Activated effector memory CD4-positive, alpha-beta T cell treated with Interleukin-2 at 50 U/mL for 16 hours (primary cell): ENCODE measurements around the gene MISP.
"Not testable (repeated sequence)": the region's sequence is repeated elsewhere in the genome, so short reads cannot be mapped to it uniquely, and the experiment has no call there.

Experiments
- DNase-seq: peaks from one replicate; pipeline ENCODE4 v3.0.0-alpha.2; 2020

MISP gene, protein sequence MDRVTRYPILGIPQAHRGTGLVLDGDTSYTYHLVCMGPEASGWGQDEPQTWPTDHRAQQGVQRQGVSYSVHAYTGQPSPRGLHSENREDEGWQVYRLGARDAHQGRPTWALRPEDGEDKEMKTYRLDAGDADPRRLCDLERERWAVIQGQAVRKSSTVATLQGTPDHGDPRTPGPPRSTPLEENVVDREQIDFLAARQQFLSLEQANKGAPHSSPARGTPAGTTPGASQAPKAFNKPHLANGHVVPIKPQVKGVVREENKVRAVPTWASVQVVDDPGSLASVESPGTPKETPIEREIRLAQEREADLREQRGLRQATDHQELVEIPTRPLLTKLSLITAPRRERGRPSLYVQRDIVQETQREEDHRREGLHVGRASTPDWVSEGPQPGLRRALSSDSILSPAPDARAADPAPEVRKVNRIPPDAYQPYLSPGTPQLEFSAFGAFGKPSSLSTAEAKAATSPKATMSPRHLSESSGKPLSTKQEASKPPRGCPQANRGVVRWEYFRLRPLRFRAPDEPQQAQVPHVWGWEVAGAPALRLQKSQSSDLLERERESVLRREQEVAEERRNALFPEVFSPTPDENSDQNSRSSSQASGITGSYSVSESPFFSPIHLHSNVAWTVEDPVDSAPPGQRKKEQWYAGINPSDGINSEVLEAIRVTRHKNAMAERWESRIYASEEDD

DNA sequence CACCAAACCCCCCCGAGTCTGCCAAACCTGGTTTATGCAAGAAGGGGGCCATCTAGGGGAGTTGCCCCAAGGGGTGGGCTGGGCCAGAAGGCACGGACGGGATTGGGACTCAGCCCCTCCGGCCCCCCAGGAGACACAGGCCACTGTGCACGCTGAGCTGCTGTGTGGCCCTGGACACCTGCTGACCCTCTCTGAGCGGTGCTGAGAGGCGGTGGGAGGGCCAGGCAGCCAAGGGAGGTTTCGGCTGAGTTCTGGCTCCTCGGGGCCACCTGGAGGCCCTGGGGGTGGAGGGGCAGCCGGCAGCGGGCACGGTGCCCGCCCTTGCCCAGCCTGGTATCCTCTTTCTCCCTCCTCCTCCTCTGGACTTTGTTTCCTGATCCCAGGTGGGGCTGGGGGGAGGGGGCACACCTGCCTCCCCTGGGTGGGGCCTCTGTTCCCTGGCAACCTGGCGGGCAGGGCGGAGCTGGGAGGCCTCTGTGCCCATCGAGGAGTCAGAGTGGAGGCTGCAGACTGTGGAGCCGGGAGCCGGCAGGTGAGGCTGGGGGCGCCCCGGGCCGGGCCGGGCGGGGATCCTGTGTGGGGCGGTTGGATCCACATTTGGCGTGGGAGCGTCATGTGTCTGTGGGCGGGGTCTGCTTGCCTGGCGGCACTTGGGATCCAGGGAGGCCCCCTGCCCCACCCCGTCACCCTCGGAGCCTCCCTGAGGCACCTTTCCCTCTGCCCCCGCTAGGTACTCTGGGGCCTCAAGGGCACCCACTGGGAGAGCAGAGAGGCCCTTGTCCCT is at the start of gene MISP:
Gene MISP, plus strand, starts transcription at position 473 of the 784 bp plus-strand sequence. CDS start 5,835 bp downstream, outside the sequence.
- no peak for DNase-seq

DNA sequence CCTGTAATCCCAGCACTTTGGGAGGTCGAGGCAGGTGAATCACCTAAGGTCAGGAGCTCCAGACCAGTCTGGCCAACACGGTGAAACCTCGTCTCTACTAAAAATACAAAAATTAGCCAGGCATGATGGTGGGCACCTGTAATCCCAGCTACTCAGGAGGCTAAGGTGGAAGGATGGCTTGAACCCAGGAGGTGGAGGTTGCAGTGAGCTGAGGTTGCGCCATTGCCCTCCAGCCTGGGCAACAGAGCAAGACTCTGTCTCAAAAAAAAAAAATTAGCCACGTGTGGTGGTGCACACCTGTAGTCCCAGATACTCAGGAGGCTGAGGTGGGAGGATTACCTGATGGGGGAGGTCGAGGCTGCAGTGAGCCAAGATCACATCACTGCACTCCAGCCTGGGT is 48.1 kb upstream of the MISP start:
- not testable (repeated sequence) for DNase-seq

GRCh38 chr19:703329-703650 is 47.6 kb upstream of the MISP start:
- DNase-seq = no peak

DNA sequence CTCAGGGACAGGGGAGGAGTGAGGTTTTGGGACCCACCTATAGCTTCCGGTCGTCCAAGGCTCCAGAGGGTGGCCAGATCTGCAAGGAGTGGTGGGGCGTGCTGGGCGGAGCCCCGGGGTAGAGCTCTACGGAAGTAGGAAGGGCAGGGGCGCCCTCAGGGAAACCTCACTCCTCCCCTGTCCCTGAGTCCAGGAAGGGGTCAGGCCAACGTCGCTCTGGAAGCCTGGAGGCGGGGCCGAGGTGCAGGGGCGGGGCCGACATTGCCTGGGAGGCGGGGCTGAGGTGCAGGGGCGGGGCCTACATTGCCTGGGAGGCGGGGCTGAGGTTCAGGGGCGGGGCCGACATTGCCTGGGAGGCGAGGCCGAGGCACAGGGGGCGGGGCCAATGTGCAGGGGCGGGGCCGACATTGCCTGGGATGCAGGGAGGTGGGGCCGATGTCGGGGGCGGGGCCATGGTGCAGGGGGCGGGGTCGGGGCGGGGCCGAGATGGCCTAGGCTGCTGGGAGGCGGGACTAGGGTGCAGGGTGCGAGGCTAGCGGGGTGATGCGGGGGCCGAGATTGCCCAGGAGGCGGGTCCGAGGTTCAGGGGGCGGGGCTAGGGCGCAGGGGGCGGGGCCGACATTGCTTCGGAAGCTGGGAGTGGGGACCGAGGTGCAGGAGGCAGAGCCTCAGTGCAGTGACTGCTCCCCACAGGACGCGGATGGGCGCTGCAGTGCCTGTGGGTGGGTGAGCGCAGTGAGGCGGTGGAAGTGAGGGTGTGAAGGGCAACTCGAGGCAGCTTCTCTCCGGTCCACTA is 47.1 kb upstream of the MISP start:
- DNase-seq = peak; percentile 33

GRCh38 chr19:704447-704741 is 46.5 kb upstream of the MISP start:
- DNase-seq = no peak

DNA sequence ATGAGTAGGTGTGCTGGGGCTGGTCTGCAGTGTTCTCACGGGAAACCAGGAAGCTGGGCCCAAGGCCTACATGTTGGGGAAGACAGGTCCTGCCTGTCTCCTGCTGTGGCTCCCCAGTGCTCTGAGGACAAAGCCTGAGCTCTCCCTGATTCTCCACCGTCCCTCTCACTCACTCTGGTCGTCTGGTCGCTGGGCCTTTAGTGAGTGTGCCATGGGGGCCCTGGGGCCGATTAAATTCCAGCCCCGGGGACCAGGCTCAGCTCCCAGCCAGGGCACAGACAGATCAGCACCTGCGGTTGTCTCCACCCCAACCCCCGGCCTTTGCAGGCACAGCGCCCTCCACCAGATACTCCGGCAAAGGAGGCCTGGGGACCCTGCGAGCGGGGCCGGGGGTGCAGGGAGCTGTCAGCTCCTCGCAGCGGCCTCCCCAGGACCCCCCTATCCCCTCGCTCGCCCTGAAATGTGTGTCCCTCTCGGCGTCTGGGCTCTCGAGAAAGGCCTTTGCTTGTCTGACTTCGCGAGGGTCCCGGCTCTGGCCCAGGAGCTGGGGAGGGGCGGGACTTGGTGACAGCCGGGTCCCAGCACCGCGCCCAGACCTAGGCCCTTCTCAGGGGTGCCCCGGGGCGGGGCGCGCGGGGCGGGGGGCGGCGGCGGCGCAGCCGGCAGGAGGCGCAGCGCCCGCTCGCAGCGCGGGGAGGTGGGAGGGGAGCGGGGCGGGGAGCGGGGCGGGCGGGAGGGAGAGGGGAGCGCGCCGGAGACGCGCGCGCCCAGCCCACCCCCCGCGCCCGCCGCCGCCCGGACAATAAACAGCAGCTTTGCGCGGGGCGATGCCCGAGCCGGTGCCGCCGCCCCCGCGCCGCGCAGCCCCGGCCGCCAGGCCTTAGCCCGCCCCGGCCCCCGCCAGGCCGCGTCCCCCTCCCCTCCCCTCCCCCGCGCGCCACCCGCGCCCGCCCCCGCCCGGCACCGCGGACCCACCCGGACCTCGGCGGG is 42.5 kb upstream of the MISP start, which contains the start of gene PALM:
Gene PALM, plus strand, starts transcription at position 782 of the 990 bp plus-strand sequence. CDS start 212 bp downstream, outside the sequence.
- DNase-seq = no peak

GRCh38 chr19:709196-709964 is 41.5 kb upstream of the MISP start:
- DNase-seq = no peak

DNA sequence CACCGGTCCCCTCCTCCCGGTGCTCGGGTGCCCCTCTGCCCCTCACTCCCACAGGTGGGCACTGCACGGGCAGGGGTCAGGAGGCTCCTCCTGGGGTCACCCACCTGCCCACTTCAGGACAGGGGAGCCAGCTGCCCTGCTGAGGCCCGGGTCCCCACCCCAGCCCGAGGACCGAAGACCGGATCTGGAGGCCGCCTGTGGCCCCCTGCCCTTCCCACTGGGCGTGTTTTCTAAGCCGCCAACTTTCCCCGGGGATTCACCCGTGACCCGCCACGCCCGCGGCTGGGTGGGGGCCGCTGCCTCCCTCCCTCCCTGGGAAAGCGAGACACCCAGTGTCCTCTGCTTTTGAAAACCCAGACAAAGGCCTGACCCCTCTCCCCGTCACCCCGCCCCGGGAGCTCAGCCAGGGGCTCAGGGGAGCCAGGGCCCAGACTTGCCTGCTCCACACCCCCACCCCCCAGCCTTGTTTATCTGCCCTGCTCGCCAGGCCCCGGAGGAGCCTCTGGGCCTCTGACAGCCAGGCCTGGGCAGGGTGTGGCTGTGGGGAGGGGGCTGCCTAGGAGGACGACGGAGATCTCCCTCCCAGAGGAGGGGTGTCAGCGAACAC is 40.8 kb upstream of the MISP start:
- no peak for DNase-seq

GRCh38 chr19:710767-711166 is 40.1 kb upstream of the MISP start:
- DNase-seq = no peak

DNA sequence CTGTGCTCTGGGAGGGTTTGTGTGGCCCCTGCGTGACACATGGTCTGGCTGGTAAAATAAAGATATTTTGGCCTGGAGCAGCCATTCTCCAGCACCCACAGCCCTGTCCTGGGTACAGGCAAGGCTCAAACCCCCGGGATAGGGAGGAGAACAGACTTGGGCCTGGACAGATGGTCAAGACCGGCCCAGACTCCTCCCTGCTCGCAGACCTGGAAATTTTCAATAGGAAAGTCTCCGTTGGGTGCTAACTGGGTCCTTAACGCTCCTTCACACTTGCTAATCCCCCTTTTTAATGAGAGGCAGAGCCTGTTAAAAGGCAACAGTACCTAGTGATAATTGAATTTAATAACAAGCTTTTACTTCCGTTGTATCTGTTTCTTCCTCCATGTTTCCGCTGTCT is 39.7 kb upstream of the MISP start:
- DNase-seq = no peak

DNA sequence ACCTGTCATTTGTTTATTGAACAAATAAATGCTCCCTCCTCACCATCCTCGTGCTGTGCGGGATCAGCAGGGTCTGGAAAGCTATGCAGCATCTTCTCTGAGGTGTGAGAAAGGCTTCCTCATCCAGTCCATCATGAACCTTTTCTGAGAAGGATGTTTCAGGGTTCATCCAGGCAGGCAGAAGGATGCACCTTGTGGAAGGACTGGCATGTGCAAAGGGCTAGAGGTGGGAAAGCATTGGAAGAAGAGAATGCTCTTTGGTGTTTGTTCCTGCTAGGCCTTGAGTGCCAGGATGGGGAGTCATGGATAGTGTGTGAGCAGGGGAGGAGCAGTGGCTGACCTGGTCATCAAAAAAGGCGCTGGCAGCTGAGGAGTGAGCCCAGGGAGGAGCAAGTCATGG is 35.6 kb upstream of the MISP start:
- DNase-seq = no peak

DNA sequence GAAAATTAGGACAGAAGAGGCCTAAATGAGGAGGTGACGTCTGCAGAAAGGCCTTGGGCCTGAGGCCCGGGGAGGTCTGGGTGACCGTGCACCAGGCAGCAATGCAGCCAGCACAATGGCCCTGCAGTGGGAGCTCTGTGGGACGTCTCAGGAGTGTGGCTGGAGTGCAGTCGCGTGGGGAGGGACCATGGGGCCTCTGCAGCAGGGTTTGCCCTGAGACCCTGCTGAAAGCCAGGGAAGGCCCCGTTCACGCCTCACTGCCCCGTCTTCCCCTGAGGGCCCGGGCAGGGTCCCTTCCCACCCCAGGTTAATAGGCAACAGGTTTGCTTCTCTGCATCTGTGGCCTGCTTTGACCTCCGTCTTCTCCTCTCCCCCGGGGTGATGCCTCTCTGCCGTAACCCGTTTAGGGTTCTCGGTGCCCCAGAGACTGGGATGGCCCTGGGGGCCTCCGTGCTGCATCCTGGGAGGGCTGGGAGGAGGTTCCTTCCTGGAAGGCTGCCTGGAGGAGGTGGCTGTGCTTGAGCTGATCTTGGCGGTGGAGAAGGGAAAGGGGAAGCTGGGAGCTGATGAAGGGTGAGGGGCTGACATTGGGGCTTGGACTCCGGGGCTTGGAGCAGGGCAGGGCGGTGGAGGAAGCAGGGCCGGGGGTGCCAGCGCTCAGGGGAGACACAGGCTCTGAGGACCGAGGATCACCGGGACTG is 32.5 kb upstream of the MISP start:
- no peak for DNase-seq

DNA sequence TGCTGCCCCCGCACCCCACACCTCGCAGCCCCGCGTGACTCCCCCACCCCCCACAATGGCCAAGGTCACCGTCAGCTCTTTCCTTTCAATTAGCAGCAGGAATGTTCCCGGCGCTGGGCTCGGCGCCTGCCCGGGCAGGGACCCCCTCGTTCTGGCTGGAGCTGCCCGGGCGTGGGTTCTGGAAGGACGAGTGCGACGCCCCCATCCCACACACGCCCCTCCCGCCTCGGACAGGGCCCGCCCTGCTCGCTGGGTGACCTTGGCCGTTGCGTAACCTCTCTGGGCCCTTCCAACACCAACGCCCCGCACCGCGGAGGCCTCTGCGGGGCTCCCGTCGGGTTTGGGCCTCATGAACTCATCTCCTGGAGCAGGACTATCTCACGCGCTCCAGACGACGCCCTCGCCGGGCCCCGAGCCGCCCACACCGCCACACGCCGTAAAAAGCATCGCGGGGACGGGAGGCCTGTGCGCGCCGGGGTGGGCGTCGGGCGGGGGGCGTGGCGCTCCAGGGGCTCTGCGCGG is 31.9 kb upstream of the MISP start:
- DNase-seq = no peak

- DNase-seq = no peak
Observed at GRCh38 chr19:719636-720344, 31.1 kb upstream of the MISP start.

GRCh38 chr19:720345-721160 is 30.4 kb upstream of the MISP start:
- DNase-seq = no peak

- DNase-seq = no peak
Observed at GRCh38 chr19:722553-723101, 28.3 kb upstream of the MISP start.

- no peak for DNase-seq
Observed at GRCh38 chr19:723247-723646, 27.7 kb upstream of the MISP start.

DNA sequence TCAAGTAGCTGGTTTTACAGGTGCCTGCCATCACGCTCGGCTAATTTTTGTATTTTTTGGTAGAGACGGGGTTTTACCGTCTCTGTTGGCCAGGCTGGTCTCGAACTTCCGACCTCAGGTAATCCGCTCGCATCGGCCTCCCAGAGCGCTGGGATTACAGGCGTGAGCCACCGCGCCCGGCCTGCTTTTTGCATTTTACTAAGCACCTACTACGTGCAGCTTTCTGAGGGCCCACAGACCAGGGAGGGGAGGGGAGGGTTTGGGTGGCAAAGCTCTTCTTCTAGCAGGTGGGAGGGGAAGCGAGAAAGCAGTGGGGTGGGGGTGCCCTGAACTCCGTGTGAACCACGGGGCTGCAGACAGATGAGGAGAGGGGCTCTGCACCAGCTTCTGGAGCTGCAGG is 27.2 kb upstream of the MISP start:
- no peak for DNase-seq
